GM10266 (cell line): Measurements from ENCODE around the gene POP5.
"Not testable (repeated sequence)": the region's sequence is repeated elsewhere in the genome, so short reads cannot be mapped to it uniquely, and the experiment has no call there.

ENCODE experiments used
- DNase-seq: peaks from one replicate; pipeline ENCODE4 v3.0.0; 2012; ENCODE audit errors: extremely low spot score
- TF ChIP-seq, protein P1 (sequence below): IDR thresholded peaks from 2 replicates; pipeline ENCODE4 v1.5.1; 2012; ENCODE audit warnings: mild to moderate bottlenecking, low read depth; ENCODE audit not compliant: control insufficient read depth, insufficient read depth; ENCODE audit errors: missing control alignments

The POP5 gene

DNA sequence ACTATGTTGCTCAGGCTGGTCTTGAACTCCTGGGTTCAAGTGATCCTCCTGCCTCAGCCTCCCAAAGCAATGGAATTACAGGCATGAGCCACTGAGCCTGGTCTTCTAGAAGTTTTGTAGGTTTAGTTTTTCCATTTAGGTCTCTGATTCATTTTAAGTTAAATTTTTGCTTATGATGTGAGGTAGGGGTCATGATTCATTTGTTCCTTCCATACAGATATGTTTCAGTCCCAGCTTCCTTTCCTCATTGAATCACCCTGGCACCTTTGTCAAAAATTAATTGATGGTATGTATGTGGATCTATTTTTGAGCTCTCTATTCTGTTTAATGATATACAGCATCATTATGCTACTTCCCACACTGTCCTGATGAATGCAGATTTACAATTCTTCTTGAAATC, 33.6 kb upstream of the POP5 start:
- TF ChIP-seq, protein P1, sequence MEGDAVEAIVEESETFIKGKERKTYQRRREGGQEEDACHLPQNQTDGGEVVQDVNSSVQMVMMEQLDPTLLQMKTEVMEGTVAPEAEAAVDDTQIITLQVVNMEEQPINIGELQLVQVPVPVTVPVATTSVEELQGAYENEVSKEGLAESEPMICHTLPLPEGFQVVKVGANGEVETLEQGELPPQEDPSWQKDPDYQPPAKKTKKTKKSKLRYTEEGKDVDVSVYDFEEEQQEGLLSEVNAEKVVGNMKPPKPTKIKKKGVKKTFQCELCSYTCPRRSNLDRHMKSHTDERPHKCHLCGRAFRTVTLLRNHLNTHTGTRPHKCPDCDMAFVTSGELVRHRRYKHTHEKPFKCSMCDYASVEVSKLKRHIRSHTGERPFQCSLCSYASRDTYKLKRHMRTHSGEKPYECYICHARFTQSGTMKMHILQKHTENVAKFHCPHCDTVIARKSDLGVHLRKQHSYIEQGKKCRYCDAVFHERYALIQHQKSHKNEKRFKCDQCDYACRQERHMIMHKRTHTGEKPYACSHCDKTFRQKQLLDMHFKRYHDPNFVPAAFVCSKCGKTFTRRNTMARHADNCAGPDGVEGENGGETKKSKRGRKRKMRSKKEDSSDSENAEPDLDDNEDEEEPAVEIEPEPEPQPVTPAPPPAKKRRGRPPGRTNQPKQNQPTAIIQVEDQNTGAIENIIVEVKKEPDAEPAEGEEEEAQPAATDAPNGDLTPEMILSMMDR: no peak
- DNase-seq: no peak

DNA sequence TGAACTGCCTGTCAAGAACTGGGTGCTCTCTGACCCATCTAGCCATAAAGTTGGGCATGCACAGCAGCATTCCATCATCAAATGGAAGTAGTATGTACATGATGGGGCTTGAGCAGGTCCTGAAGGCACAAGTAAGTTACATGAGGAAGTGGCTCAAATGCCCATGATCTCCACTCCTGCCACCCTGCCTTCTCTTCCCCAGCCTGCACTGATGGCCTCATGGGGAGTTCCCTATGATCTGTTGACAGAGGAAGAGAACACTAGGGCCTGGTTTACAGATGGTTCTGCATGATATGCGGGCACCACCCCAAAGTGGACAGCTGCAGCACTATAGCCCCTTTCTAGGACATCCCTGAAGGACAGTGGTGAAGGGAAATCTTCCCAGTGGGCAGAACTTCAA, 30.3 kb upstream of the POP5 start:
- not testable (repeated sequence) for DNase-seq

DNA sequence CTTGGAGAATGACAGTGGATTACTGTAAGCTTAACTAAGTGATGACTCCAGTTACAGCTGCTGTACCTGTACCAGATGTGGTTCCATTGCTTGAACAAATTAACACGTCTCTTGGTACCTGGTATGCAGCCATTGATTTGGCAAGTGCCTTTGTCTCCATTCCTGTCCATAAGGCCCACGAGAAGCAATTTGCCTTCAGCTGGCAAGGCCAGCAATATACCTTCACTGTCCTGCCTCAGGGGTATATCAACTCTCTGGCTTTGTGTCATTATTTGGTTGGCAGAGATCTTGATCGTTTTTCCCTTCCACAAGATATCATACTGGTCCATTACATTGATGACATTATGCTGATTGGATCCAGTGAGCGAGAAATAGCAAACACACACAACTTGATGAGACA, 29.4 kb upstream of the POP5 start:
- TF ChIP-seq, protein P1: no peak

DNA sequence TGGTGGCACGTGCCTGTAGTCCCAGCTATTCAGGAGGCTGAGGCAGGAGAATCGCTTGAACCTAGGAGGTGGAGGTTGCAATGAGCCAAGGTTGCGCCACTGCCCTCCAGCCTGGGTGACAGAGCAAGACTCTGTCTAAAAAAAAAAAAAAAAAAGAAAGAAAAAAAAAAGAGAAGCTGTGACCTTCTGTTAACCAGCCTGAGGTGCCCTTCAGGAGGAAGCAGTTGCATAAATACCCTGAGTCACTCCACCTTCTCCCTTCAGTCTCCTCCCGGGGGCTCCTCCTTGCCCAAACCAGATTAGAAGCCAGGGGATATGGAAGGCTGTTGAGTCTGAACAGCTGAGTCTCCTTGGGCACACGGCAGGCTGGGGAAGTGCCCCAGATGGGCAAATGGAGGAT, 21.2 kb upstream of the POP5 start:
- not testable (repeated sequence) for DNase-seq

More for the DNA sequence above, 29.4 kb upstream of the POP5 start:
- no peak for DNase-seq

DNA sequence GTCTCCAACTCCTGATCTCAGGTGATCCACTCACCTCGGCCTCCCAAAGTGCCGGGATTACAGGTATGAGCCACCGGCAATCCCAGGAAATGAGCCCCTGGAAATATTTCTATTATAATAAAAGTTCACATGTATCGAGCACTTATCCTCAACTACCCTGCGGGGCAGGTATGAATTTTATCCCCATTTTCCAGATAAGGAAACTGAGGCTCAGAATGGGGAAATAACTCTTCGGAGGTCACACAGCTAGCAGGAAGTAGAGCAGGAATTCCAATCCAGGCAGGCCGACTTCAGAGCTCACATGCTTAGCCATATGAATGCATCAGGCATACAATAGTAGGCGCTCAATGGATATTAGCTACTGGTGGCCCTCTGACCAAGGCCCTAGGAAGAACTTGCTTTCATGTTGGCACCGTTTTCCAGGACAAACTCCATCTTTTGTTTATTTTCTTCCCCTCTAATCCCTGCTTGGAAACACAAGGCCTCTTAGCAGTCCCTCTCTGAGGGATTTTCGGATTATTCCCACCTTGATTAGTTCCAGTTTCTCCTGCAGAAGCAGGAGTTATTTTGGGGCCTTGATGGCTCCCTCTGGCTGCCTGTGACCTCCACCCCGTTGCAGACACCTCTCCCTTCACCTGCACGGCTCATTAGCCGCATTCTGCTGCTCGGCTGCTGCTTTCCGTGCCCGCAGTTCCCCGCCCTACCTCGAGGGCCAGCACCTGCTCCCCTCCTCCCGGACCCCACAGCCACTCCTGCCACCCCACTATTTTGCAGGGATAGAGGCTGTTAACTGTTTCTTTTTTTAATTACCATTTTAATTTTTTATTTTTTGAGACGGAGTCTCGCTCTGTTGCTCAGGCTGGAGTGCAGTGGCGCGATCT, 18.7 kb upstream of the POP5 start:
- TF ChIP-seq, protein P1: no peak
- no peak for DNase-seq

DNA sequence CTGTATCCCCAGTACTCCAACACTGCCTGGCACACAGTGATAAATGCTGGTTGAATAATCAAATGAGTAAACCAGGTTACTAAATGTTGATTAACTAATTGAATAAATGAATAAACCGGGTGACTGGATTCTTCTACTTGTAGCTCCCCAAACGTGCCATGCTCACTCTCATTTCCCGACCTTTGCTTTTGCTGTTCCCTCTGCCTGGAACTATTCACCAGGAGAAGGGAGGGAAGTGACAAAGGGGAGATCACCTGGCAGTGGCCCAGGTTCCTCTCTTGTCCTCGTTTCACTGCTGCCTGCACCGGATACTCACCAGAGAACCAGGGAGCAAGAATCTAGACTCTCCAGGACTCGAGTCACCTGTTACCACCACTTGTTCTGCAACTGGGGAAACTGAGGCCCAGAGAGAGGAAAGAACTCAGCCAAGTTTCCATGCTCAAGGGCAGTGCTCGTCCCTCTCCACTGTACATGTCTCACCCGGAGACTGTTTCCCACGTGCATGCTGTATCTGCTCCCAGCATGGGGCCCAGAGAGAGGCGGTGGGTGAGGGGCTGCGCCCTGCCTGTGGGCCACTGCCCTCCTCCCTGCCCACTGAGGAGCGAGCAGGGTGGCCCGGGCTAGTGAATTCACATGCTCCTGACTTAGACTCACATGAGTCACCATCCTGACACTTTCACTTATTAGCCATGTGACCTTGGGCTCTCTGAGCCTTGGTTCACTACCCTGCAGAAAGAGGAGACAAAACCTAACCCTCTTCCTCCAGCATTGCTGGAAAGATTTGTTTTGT, 17.7 kb upstream of the POP5 start:
- DNase-seq: no peak
- TF ChIP-seq, protein P1: no peak

DNA sequence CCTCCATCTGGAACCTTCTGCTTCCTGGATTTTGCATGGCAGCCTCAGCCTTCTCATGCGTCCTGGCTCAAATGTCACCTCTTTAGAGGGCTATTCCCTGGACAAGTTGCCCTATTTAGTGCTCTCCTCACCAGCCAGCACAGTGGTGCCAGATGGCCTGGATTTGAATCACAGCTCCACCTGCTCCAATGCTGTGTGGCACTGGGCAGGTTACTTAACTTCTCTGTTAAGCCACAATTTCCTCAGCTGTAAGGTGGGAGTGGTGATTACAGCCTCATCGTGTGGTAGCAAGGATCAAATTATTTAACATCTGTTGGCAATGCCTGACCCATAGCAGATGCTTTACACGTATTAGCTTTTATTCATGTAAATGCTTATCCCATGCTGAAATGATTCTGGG, 16.7 kb upstream of the POP5 start:
- DNase-seq: no peak
- TF ChIP-seq, protein P1: no peak

DNA sequence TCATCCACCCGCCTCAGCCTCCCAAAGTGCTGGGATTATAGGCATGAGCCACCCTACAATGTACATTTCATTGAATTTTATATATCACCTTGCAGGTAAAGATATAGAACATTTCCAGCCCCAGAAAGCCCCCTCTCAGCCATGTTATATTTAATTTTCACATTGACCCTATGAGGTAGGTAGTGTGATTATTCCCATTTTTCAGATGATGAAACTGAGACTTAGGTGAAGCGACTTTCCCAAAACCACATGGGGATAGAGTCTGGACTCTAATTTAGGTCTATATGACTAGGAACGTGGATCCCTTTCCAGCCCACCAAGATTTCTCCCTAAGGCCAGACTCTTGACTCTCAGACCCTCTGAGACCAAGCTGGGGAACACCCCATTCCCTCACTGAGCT, 15.7 kb upstream of the POP5 start:
- DNase-seq: no peak
- TF ChIP-seq, protein P1: no peak
